Measurements from ENCODE around the gene CLASP1. TPM values are rescaled to one million over a fixed set of nuclear protein-coding genes. Genes with fewer than 3 reads are reported as not detected.

The CLASP1 gene
- total RNA-seq, 1 experiment from 2014 or later: 45.9 TPM

- Histone ChIP-seq H3K9me3 (ENCODE audit: control insufficient read depth, low read depth, low read length) (no peaks in the 10 kb centered on the region), H3T11ph (ENCODE audit: low read length) (no peak overlapping the region), H3K23ac (ENCODE audit: insufficient read length, low read depth, low read length) (no peak overlapping the region), H3K79me2 (ENCODE audit: insufficient read depth, low read length) (no peaks in the 10 kb centered on the region), H2BK20ac (ENCODE audit: low read depth, low read length, poor library complexity, severe bottlenecking) (no peak overlapping the region), H3K14ac (ENCODE audit: insufficient read depth, low read length) (no peak overlapping the region), H2BK15ac (ENCODE audit: low read depth, low read length) (no peak overlapping the region), H3K23me2 (ENCODE audit: insufficient read length, low read depth, low read length, poor library complexity, severe bottlenecking) (peaks cover 2% of the 10 kb centered on the region), H2AFZ (ENCODE audit: low read length) (no peak overlapping the region), H3K27me3 (ENCODE audit: insufficient read depth, low read length) (no peaks in the 10 kb centered on the region), H3K27ac (ENCODE audit: insufficient read length, low read depth, low read length) (no peak overlapping the region), H3K79me1 (ENCODE audit: insufficient read depth, low read depth, low read length, poor library complexity, severe bottlenecking) (no peaks in the 10 kb centered on the region), H2AK5ac (ENCODE audit: insufficient read length, low read length) (no peak overlapping the region), H3K9ac (ENCODE audit: extremely low read depth, insufficient read length, low read length) (no peak overlapping the region), H4K8ac (replicated peaks; ENCODE audit: insufficient read length, low read depth, low read length) (no peak overlapping the region), H3K4me2 (ENCODE audit: insufficient read depth, insufficient read length, low read length) (no peak overlapping the region), H3K4me1 (ENCODE audit: insufficient read depth, low read length) (no peaks in the 10 kb centered on the region), H4K5ac (ENCODE audit: insufficient read length, low read depth, low read length) (no peak overlapping the region), H3K4ac (ENCODE audit: low read depth, low read length) (no peak overlapping the region), H3K18ac (ENCODE audit: insufficient read length, low read depth, low read length) (no peak overlapping the region), H4K20me1 (ENCODE audit: control insufficient read depth, insufficient read depth, insufficient read length) (no peaks in the 10 kb centered on the region), H4K91ac (ENCODE audit: insufficient read length, low read depth, low read length) (no peak overlapping the region), H2BK5ac (ENCODE audit: insufficient read length, low read length) (no peak overlapping the region), H3K56ac (ENCODE audit: insufficient read length, low read depth, low read length) (no peak overlapping the region), H2BK120ac (ENCODE audit: low read depth, low read length, poor library complexity, severe bottlenecking) (no peak overlapping the region), H2BK12ac (ENCODE audit: insufficient read length, low read depth, low read length) (no peak overlapping the region)
- Mint-ChIP-seq H3K9me3 (no peaks in the 10 kb centered on the region), H3K4me1 (no peaks in the 10 kb centered on the region), H3K27ac (no peak overlapping the region), H3K27me3 (ENCODE audit: low read depth) (no peaks in the 10 kb centered on the region), H3K4me3 (no peak overlapping the region), H3K36me3 (ENCODE audit: insufficient read depth in 1 of 3, low read depth in 3 of 3) (peaks cover 0 to 12% (median 8%) of the 10 kb centered on the region in 3 experiments; a peak in 5 of 7 replicates)
- no peak for TF ChIP-seq CTCF (conservative IDR thresholded peaks at IDR 0.05)
- DNase-seq: no peak
- WGBS (ENCODE audit: extremely low coverage, insufficient read length, low lambda C conversion rate): no CpG with 5 or more reads among the region's 5 CpGs
These were observed 228.8 kb downstream of the CLASP1 start for GRCh38 chr2:121420486-121420885.

Data from H9 (cell line).